Inferior parietal cortex (tissue), 1 donor: ENCODE results near the gene OR6K2.

Experiments
- DNase-seq: peaks from one replicate; pipeline ENCODE4 v3.0.0-alpha.2; 2016; ENCODE audit errors: extremely low spot score

The OR6K2 gene

GRCh38 chr1:158686111-158687009 lies 14.1 kb downstream of the OR6K2 start, which contains the start of gene SPTA1:
TSS of gene SPTA1 (minus strand) at chr1:158686715. CDS start at chr1:158686517, 198 bp downstream.
- peak; percentile 20 for DNase-seq

- DNase-seq: no peak
Measured at GRCh38 chr1:158685085-158685484, 15.4 kb downstream of the OR6K2 start.

GRCh38 chr1:158681606-158682005 lies 18.8 kb downstream of the OR6K2 start:
- DNase-seq: no peak

- DNase-seq: no peak
Measured at GRCh38 chr1:158679289-158679688, 21.2 kb downstream of the OR6K2 start.

- no peak for DNase-seq
Measured at GRCh38 chr1:158675563-158676323, 24.7 kb downstream of the OR6K2 start.

- DNase-seq: no peak
Measured at GRCh38 chr1:158674302-158674701, 26.1 kb downstream of the OR6K2 start.

- no peak for DNase-seq
Measured at GRCh38 chr1:158666037-158666436, 34.4 kb downstream of the OR6K2 start.

GRCh38 chr1:158654571-158654970 lies 45.9 kb downstream of the OR6K2 start:
- DNase-seq: no peak

- no peak for DNase-seq
Measured at GRCh38 chr1:158654086-158654485, 46.4 kb downstream of the OR6K2 start.

GRCh38 chr1:158652721-158653334 lies 47.6 kb downstream of the OR6K2 start:
- no peak for DNase-seq
